RWPE1 (cell line): ENCODE measurements around the gene CFAP410.

Experiments
- CTCF ChIA-PET: fragments of 350-600 bp; sonication (Branson Sonifier 250); formaldehyde crosslinking; extraction: SDS; loops from one replicate; lab custom pipeline; 2021; lab: Yijun Ruan, JAX
- POLR2A ChIA-PET: fragments of 400-600 bp; formaldehyde crosslinking; extraction: SDS; loops from one replicate; lab custom pipeline; 2020; ENCODE audit warnings: antibody characterized with exemption; ENCODE audit not compliant: low non-redundant PET; lab: Yijun Ruan, JAX
- DNase-seq: peaks from one replicate; pipeline ENCODE4 v3.0.0; 2012; ENCODE audit warnings: low spot score
- H3K27ac ChIP-seq: fragments of 450-650 bp; 2 replicates; pipeline ENCODE4 v1.5.1; 2017
- TF ChIP-seq, protein P1 (sequence below): fragments of 450-650 bp; conservative IDR thresholded peaks from 2 replicates; pipeline ENCODE4 v1.5.1; 2017; ENCODE audit warnings: low read depth, mild to moderate bottlenecking

Gene CFAP410

DNA sequence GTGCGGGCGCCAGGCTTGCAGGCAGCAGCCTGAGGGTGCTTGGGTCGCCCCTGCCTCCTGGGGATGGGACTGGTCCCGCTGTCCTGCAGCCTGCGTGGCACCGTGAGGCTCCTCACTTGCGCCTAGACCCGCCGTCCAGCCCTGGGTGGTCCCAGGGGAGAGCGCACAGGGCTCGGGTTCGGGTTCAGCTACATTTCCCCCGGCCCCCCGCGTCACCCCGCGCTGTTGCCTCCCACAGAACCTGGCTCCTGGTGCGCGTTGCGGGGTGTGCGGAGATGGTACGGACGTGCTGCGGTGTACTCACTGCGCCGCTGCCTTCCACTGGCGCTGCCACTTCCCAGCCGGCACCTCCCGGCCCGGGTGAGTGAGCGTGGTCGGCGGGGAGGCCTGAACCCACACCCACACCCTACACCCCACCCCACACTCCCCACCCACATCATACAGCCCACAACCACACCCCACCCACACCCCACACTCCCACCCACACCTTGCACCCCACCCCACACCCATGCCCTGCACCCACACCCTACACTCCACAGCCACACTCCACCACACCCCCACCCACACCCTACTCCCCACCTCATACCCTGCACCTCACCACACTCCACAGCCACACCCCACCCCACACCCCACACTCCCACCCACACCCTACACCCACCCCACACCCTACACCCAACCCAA lies 45.5 kb downstream of the CFAP410 start:
- no peak overlapping the region for H3K27ac ChIP-seq
- CTCF ChIA-PET: no interaction called here
- TF ChIP-seq, protein P1, sequence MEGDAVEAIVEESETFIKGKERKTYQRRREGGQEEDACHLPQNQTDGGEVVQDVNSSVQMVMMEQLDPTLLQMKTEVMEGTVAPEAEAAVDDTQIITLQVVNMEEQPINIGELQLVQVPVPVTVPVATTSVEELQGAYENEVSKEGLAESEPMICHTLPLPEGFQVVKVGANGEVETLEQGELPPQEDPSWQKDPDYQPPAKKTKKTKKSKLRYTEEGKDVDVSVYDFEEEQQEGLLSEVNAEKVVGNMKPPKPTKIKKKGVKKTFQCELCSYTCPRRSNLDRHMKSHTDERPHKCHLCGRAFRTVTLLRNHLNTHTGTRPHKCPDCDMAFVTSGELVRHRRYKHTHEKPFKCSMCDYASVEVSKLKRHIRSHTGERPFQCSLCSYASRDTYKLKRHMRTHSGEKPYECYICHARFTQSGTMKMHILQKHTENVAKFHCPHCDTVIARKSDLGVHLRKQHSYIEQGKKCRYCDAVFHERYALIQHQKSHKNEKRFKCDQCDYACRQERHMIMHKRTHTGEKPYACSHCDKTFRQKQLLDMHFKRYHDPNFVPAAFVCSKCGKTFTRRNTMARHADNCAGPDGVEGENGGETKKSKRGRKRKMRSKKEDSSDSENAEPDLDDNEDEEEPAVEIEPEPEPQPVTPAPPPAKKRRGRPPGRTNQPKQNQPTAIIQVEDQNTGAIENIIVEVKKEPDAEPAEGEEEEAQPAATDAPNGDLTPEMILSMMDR: no peak
- no peak for DNase-seq
- POLR2A ChIA-PET: no interaction called here

DNA sequence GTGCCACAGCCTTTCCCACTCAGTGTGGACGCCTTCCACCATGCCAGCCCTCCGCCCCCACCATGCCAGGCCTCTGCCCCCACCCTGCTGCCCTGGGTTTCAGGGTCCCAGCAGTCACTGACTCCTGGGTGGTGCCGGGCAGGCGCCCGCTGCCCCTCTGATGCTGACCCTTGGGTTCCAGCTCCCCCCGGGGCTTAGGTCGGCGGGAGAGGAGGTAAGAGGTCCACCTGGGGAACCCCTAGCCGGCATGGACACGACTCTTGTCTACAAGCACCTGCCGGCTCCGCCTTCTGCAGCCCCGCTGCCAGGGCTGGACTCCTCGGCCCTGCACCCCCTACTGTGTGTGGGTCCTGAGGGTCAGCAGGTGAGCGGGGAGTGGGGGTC lies 46.4 kb downstream of the CFAP410 start:
- ChIA-PET POLR2A (no interaction called here), CTCF (no interaction called here)
- DNase-seq: no peak
- TF ChIP-seq, protein P1: no peak
- H3K27ac ChIP-seq: no peak overlapping the region

DNA sequence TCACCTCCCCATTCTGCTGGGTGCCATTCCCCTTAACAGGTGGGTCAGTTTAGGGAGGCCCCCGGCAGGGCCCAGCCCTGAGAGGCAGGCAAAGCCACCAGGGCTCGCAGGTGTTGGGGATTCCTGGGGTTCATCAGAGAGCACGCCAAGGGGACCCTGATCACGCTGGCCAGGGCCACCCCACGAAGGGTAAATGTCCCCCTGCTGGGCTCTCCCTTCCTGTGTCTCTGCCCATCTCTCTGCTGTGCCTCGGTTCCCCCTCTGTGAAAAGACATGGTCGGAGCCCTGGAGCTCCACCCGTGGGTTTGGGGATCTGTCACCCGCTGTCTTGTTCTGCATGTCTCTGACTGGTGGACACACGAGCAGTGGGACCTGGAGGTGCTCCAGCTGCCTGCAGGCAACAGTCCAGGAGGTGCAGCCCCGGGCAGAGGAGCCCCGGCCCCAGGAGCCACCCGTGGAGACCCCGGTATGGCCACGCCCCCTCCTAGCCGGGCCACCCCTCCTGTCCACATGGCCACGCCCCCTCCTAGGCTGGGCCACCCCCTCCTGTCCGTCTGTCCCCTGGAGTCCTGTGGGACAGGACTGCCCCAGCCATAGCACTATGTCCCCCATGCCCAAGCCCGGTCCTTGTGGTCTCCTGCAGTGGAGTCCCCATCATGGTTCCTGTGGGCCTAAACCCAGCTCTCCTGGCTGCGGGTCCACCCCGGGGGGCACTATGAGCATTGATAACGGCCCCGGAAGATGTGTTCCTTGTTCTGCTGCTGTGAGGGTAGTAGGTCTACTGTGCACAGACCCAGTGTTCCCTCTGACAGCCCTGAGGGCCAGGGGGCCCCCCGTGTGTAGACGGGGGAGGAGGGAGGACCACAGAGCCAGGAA lies 47.0 kb downstream of the CFAP410 start:
- TF ChIP-seq, protein P1: no peak
- H3K27ac ChIP-seq: no peak overlapping the region
- POLR2A ChIA-PET: no interaction called here
- peak; percentile 34 for DNase-seq
- CTCF ChIA-PET: no interaction called here

DNA sequence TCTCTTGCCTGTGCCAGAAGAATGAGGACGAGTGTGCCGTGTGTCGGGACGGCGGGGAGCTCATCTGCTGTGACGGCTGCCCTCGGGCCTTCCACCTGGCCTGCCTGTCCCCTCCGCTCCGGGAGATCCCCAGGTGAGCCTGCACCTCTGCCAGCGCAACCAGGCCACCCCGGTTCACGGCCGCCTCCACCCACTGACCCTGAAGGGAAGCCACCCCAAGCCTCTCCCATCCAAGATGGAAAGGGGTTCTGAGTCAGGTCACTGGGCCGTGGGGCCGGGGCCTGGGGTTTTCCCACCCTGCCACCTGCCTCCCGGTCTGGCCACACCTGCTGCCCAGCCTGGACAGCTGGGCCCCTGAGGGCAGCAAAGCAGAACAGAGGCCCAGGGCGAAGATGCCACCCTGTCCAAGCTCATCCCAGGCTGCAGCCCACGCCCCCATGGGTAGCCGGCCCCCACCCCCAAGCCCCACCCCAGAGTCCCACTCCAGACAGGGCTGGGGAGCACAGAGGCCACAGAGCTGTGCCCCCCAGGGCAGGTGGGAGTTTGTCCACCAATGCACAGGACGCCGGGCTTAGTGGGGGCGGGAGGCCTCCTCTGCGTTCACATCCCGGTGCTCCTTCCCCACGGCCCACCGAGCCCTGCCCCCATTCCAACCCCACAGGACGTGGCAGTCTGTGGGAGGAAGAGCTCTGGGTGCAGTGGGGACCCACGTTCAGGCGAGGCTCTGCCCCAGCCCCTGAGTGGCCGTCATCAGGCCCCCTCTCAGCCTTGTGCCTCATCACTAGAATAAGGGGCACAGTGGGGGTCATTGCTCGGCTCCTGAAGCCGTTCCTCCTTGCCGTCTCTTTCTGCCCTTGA lies 47.9 kb downstream of the CFAP410 start:
- no peak for DNase-seq
- H3K27ac ChIP-seq: no peak overlapping the region
- ChIA-PET CTCF (no interaction called here), POLR2A (no interaction called here)
- TF ChIP-seq, protein P1: no peak

DNA sequence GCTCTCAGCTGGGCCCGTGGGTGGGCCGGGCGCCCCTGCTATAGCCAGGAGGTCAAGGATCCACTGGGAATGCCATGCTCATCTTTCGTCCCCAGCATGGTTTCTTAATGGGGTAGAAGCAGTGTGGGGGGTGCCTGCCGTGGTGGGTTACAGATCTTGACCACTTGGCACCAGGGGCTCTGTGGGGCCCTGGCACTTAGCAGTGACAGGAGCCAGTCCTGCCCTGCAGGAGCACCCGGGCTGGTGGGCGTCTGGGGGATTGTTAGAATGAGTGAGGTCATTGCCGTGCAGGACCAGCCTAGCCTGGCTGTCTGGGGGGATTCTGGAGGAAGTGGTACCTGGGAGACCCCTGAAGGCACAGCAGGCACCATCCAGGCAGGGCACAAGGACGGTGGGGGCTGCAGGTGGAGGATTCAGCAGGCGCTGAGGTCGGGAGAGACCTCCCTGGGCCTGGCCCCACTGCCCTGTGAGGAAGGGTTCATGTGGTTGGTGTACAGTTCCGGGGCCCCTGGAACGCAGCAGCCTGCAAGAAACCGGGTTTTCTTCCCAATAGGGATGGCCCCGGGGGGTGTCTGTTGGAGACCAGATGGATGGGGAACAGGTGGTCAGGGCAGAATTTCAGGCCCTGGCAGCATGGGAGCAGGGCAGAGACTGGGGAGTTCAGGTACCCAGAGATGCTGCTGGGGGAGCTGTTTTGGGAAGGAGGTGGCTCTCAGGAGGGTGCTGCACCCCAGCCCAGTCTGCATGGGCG lies 48.7 kb downstream of the CFAP410 start:
- ChIA-PET CTCF (no interaction called here), POLR2A (no interaction called here)
- TF ChIP-seq, protein P1: no peak
- no peak for DNase-seq
- H3K27ac ChIP-seq: no peak overlapping the region
